IMR-90 (cell line): ENCODE data around the gene NECAB2. TPM values are rescaled to one million over a fixed set of nuclear protein-coding genes. Genes with fewer than 3 reads are reported as not detected.
A peak's percentile ranks its signal among the peaks of the same experiment; 100 is the strongest.

Experiments
- ATAC-seq: fragments of 200-7000 bp; cut with Tn5 transposase; 2 replicates; pipeline ENCODE4 v1.9.1; 2020; ENCODE audit warnings: low read depth, mild to moderate bottlenecking, moderate library complexity
- BruUV-seq: library from RNA; stranded (reverse); fragments of 400-500 nt; replicated peaks from 2 replicates; lab custom pipeline; 2021; lab: Mats Ljungman, UMichigan
- CTCF ChIA-PET: fragments of 300-600 bp; formaldehyde crosslinking; extraction: SDS; loops from one replicate; lab custom pipeline; 2021; ENCODE audit warnings: antibody characterized with exemption; lab: Yijun Ruan, JAX
- POLR2A ChIA-PET: fragments of 300-600 bp; sonication (Branson Sonifier 250); formaldehyde crosslinking; loops from one replicate; lab custom pipeline; 2022; ENCODE audit warnings: antibody characterized with exemption; ENCODE audit not compliant: unreplicated experiment; lab: Charles Lee
- DNase-seq: peaks from one replicate; pipeline ENCODE4 v3.0.0; 2013
- H2AFZ ChIP-seq: replicated peaks from 2 replicates; pipeline ENCODE3; 2013; ENCODE audit warnings: low read length, mild to moderate bottlenecking; ENCODE audit not compliant: poor library complexity
- H2AK5ac ChIP-seq: 2 replicates; pipeline ENCODE4 v1.6.1; 2013; ENCODE audit warnings: low read depth, low read length, inconsistent platforms
- H2AK9ac ChIP-seq: replicated peaks from 2 replicates; pipeline ENCODE3; 2013; ENCODE audit warnings: mild to moderate bottlenecking, low read depth, low read length, moderate library complexity; ENCODE audit not compliant: poor library complexity
- H2BK120ac ChIP-seq: 2 replicates; pipeline ENCODE4 v1.6.1; 2013; ENCODE audit warnings: low read depth, low read length, inconsistent platforms
- H2BK15ac ChIP-seq: 3 replicates; pipeline ENCODE4 v1.6.1; 2013; ENCODE audit warnings: low read depth, low read length, inconsistent platforms
- H2BK20ac ChIP-seq: 2 replicates; pipeline ENCODE4 v1.6.1; 2013; ENCODE audit warnings: low read depth, mild to moderate bottlenecking, inconsistent platforms, low read length, moderate library complexity
- H2BK5ac ChIP-seq: 2 replicates; pipeline ENCODE4 v1.6.1; 2013; ENCODE audit warnings: mild to moderate bottlenecking, low read depth, low read length, inconsistent platforms; ENCODE audit not compliant: poor library complexity, severe bottlenecking
- H3K14ac ChIP-seq: replicated peaks from 2 replicates; pipeline ENCODE4 v1.6.1; 2013; ENCODE audit warnings: low read depth, low read length, inconsistent platforms
- H3K18ac ChIP-seq: 2 replicates; pipeline ENCODE4 v1.6.1; 2013; ENCODE audit warnings: low read depth, low read length, control low read depth
- H3K23ac ChIP-seq: 2 replicates; pipeline ENCODE4 v1.6.1; 2013; ENCODE audit warnings: low read depth, low read length, inconsistent platforms
- H3K27ac ChIP-seq: 2 replicates; pipeline ENCODE4 v1.5.1; 2013; ENCODE audit warnings: mild to moderate bottlenecking, control low read depth, low read length; ENCODE audit not compliant: insufficient read depth
- H3K27me3 ChIP-seq: 2 replicates; pipeline ENCODE4 v1.6.1; 2013; ENCODE audit warnings: low read length; ENCODE audit not compliant: control insufficient read depth, insufficient read depth
- H3K36me3 ChIP-seq: 2 replicates; pipeline ENCODE4 v1.6.1; 2013; ENCODE audit warnings: low read length, mixed read lengths; ENCODE audit not compliant: control insufficient read depth, insufficient read depth
- H3K4ac ChIP-seq: 2 replicates; pipeline ENCODE4 v1.6.1; 2013; ENCODE audit warnings: low read depth, low read length, inconsistent platforms
- H3K4me1 ChIP-seq: 2 replicates; pipeline ENCODE4 v1.6.1; 2013; ENCODE audit warnings: low read length, mixed read lengths; ENCODE audit not compliant: control insufficient read depth, insufficient read depth
- H3K4me2 ChIP-seq: 2 replicates; pipeline ENCODE4 v1.6.1; 2013; ENCODE audit warnings: low read depth, mild to moderate bottlenecking, control low read depth, low read length, moderate library complexity
- H3K4me3 ChIP-seq: 2 replicates; pipeline ENCODE4 v1.5.1; 2013; ENCODE audit warnings: low read depth, mild to moderate bottlenecking, control low read depth, low read length, moderate library complexity; ENCODE audit not compliant: insufficient read depth
- H3K56ac ChIP-seq: 2 replicates; pipeline ENCODE4 v1.6.1; 2013; ENCODE audit warnings: low read length, inconsistent platforms; ENCODE audit not compliant: insufficient read depth; ENCODE audit errors: extremely low read depth
- H3K79me1 ChIP-seq, 2 experiments: 2 replicates each; pipeline ENCODE4 v1.6.1; 2013; ENCODE audit warnings: low read length in 2 of 2, inconsistent platforms in 1 of 2, low read depth in 1 of 2
- H3K9ac ChIP-seq: 2 replicates; pipeline ENCODE4 v1.6.1; 2013; ENCODE audit warnings: low read depth, low read length, control low read depth
- H3K9me1 ChIP-seq: 2 replicates; pipeline ENCODE4 v1.6.1; 2013; ENCODE audit warnings: low read length, inconsistent platforms; ENCODE audit not compliant: insufficient read depth
- H3K9me3 ChIP-seq: 2 replicates; pipeline ENCODE4 v1.6.1; 2013; ENCODE audit warnings: low read length; ENCODE audit not compliant: control insufficient read depth, insufficient read depth
- H4K20me1 ChIP-seq: 2 replicates; pipeline ENCODE4 v1.6.1; 2013; ENCODE audit warnings: low read length, inconsistent platforms; ENCODE audit not compliant: insufficient read depth
- H4K5ac ChIP-seq: 2 replicates; pipeline ENCODE4 v1.6.1; 2013; ENCODE audit warnings: mild to moderate bottlenecking, low read depth, low read length, control low read depth
- H4K8ac ChIP-seq, 2 experiments: 2 replicates each; pipeline ENCODE4 v1.6.1; 2013; ENCODE audit warnings: low read depth in 2 of 2, low read length in 2 of 2, control low read depth in 1 of 2, inconsistent platforms in 1 of 2
- H4K91ac ChIP-seq: 2 replicates; pipeline ENCODE4 v1.6.1; 2013; ENCODE audit warnings: low read depth, low read length, inconsistent platforms; ENCODE audit not compliant: insufficient read depth
- BHLHE40 ChIP-seq: fragments of 150-350 bp; IDR thresholded peaks from 2 replicates; pipeline ENCODE4 v1.6.1; 2016; ENCODE audit warnings: mild to moderate bottlenecking, low read depth, low read length
- CEBPB ChIP-seq: IDR thresholded peaks from 2 replicates; pipeline ENCODE4 v1.6.1; 2012; ENCODE audit warnings: low read depth, low read length, improper control_type of control experiment
- CHD1 ChIP-seq: IDR thresholded peaks from 2 replicates; pipeline ENCODE4 v1.6.1; 2012; ENCODE audit warnings: low read depth, low read length, improper control_type of control experiment
- FOS ChIP-seq: fragments of 150-350 bp; IDR thresholded peaks from 2 replicates; pipeline ENCODE4 v1.6.1; 2016; ENCODE audit warnings: low read depth, low read length
- MAFK ChIP-seq: IDR thresholded peaks from 2 replicates; pipeline ENCODE4 v1.6.1; 2012; ENCODE audit warnings: low read depth, low read length, improper control_type of control experiment
- MAZ ChIP-seq: IDR thresholded peaks from 2 replicates; pipeline ENCODE4 v1.6.1; 2012; ENCODE audit warnings: low read depth, mild to moderate bottlenecking, low read length, improper control_type of control experiment, moderate library complexity, borderline replicate concordance
- MXI1 ChIP-seq: IDR thresholded peaks from 2 replicates; pipeline ENCODE4 v1.6.1; 2012; ENCODE audit warnings: low read depth, mild to moderate bottlenecking, low read length, moderate library complexity, borderline replicate concordance
- NFE2L2 ChIP-seq: fragments of 150-350 bp; IDR thresholded peaks from 2 replicates; pipeline ENCODE4 v1.6.1; 2016; ENCODE audit warnings: low read depth, mild to moderate bottlenecking, low read length
- RAD21 ChIP-seq: IDR thresholded peaks from 2 replicates; pipeline ENCODE4 v1.6.1; 2012; ENCODE audit warnings: low read length, improper control_type of control experiment
- RCOR1 ChIP-seq: IDR thresholded peaks from 2 replicates; pipeline ENCODE4 v1.6.1; 2012; ENCODE audit warnings: mild to moderate bottlenecking, low read length, improper control_type of control experiment; ENCODE audit not compliant: insufficient replicate concordance
- WGBS, 2 experiments: methylation state at CpG; one replicate each; pipeline versions ENCODE4 v1.1.5 to v1.1.7; 2013; ENCODE audit warnings: missing lambda C conversion rate in 2 of 2; ENCODE audit not compliant: insufficient read length in 1 of 2; ENCODE audit errors: extremely low coverage in 2 of 2; 5-methylcytosine and 5-hydroxymethylcytosine counted together
- dilution Hi-C: fragments of 300-500 bp; cut with HindIII; formaldehyde crosslinking; loops from one replicate; pipeline ENCODE4 v1.14.3; 2018; ENCODE audit warnings: low sequenced_read_pairs; ENCODE audit not compliant: unreplicated experiment
- in situ Hi-C: fragments of 300-500 bp; cut with MboI; formaldehyde crosslinking; loops from 3 replicates; pipeline ENCODE4 v1.14.3; 2019; ENCODE audit warnings: low sequenced_read_pairs, inconsistent platforms, mixed read lengths
- intact Hi-C: fragments of 100-400 bp; cut with micrococcal nuclease; formaldehyde crosslinking; loops from 2 replicates; pipeline ENCODE4 v1.10.0; 2022
- polyA plus RNA-seq, 3 experiments: library from polyadenylated mRNA; depleted of rRNA; stranded (reverse); fragments of >200 nt; gene quantifications; 2 replicates each; pipeline ENCODE4 v1.2.3, GENCODE V29; 2012; ENCODE audit warnings: low replicate concordance in 1 of 3
- total RNA-seq: library from RNA; depleted of rRNA; stranded (reverse); fragments of >200 nt; gene quantifications from 2 replicates; pipeline ENCODE4 v1.2.3, GENCODE V29; 2012
- TF ChIP-seq, protein P1 (sequence below): conservative IDR thresholded peaks from 2 replicates; pipeline ENCODE4 v1.5.1; 2012; ENCODE audit warnings: mild to moderate bottlenecking, low read depth, low read length, improper control_type of control experiment

NECAB2 gene
- total and polyA plus RNA-seq, 2 of the 4 experiments (the other 2 are of a cell fraction) = 0.27 TPM; not detected in 1

GRCh38 chr16:83969771-83970429, 1.9 kb downstream of the NECAB2 start:
- H2BK5ac ChIP-seq = no peak overlapping the region
- 67% methylated on average over 2 of the region's 18 CpGs; no CpG with 5 or more reads in 1 of the 2 experiments for WGBS, 2 experiments
- DNase-seq (no peak), ATAC-seq (no peak)
- no peak overlapping the region for H2BK15ac ChIP-seq
- no peaks in the 10 kb centered on the region; the same call in none of the 2 replicates for H4K20me1 ChIP-seq
- H3K9ac ChIP-seq = no peak overlapping the region
- no peaks in the 10 kb centered on the region; the same call in 1 of the 2 replicates for H3K36me3 ChIP-seq
- POLR2A ChIA-PET = no interaction called here
- H3K14ac ChIP-seq = no peak overlapping the region
- H4K5ac ChIP-seq = no peak overlapping the region
- no peak overlapping the region for H4K91ac ChIP-seq
- dilution Hi-C loops (no loop called here), in situ Hi-C loops (loop anchor here (10.0 to 25.0 kb wide), 2 partner anchors 205 to 517 kb away; no protein-coding TSS in a partner anchor), intact Hi-C loops (loop anchor here (2.0 to 5.0 kb wide), 2 partner anchors 55 to 72 kb away; partner anchors contain the start of gene SLC38A8)
- no peaks in the 10 kb centered on the region for H3K4me1 ChIP-seq
- no peaks in the 10 kb centered on the region; the same call in 1 of the 2 replicates for H3K9me1 ChIP-seq
- H2AK5ac ChIP-seq = no peak overlapping the region
- H3K27me3 ChIP-seq = peaks cover 34% of the 10 kb centered on the region
- no peak overlapping the region for H3K4me3 ChIP-seq
- H3K56ac ChIP-seq = no peak overlapping the region
- no peak overlapping the region for H2BK20ac ChIP-seq
- no peak overlapping the region for H2AFZ ChIP-seq
- H2BK120ac ChIP-seq = no peak overlapping the region
- no peak overlapping the region for H3K4me2 ChIP-seq
- H3K27ac ChIP-seq = no peak overlapping the region
- H2AK9ac ChIP-seq = peak overlapping the region; percentile 42
- no peak overlapping the region for H4K8ac ChIP-seq
- CTCF ChIA-PET = interaction anchor here (1.4 kb wide), 1 partner anchor 93 kb away, joined by 5 read pairs; no protein-coding TSS in a partner anchor
- TF ChIP-seq, protein P1, sequence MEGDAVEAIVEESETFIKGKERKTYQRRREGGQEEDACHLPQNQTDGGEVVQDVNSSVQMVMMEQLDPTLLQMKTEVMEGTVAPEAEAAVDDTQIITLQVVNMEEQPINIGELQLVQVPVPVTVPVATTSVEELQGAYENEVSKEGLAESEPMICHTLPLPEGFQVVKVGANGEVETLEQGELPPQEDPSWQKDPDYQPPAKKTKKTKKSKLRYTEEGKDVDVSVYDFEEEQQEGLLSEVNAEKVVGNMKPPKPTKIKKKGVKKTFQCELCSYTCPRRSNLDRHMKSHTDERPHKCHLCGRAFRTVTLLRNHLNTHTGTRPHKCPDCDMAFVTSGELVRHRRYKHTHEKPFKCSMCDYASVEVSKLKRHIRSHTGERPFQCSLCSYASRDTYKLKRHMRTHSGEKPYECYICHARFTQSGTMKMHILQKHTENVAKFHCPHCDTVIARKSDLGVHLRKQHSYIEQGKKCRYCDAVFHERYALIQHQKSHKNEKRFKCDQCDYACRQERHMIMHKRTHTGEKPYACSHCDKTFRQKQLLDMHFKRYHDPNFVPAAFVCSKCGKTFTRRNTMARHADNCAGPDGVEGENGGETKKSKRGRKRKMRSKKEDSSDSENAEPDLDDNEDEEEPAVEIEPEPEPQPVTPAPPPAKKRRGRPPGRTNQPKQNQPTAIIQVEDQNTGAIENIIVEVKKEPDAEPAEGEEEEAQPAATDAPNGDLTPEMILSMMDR = no peak
- TF ChIP-seq CHD1 = no peak
- TF ChIP-seq FOS = no peak
- TF ChIP-seq BHLHE40 = no peak
- no peak for TF ChIP-seq RAD21
- TF ChIP-seq MAZ = no peak
- TF ChIP-seq RCOR1 = no peak
- TF ChIP-seq MAFK = no peak
- no peak for TF ChIP-seq CEBPB
- no peak for TF ChIP-seq MXI1
- no peak for TF ChIP-seq NFE2L2
- H3K4ac ChIP-seq = no peak overlapping the region
- BruUV-seq = no TSS peak
- no peaks in the 10 kb centered on the region for H3K9me3 ChIP-seq
- no peak overlapping the region for H3K23ac ChIP-seq
- H3K18ac ChIP-seq = no peak overlapping the region
- H3K79me1 ChIP-seq = no peaks in the 10 kb centered on the region
